GM12878 (cell line): ENCODE data around the gene UGGT2. TPM values are rescaled to one million over a fixed set of nuclear protein-coding genes. Genes with fewer than 3 reads are reported as not detected.

ENCODE experiments used
- ATAC-seq: fragments of 200-7000 bp; cut with Tn5 transposase; 3 replicates; pipeline ENCODE4 v1.9.1; 2020; ENCODE audit warnings: mild to moderate bottlenecking, moderate library complexity
- BruUV-seq: library from RNA; stranded (reverse); fragments of 400-500 nt; replicated peaks from 2 replicates; lab custom pipeline; 2021; lab: Mats Ljungman, UMichigan
- CTCF ChIA-PET: fragments of 300-600 bp; sonication (Branson Sonifier 250); formaldehyde crosslinking; extraction: SDS; loops from one replicate; lab custom pipeline; 2021; ENCODE audit warnings: inconsistent platforms; lab: Yijun Ruan, JAX
- POLR2A ChIA-PET: fragments of 350-600 bp; formaldehyde crosslinking; extraction: SDS; loops from one replicate; lab custom pipeline; 2021; ENCODE audit warnings: inconsistent platforms; lab: Charles Lee
- RAD21 ChIA-PET: fragments of 300-600 bp; sonication (Branson Sonifier 250); formaldehyde crosslinking; loops from one replicate; lab custom pipeline; 2023; ENCODE audit warnings: antibody characterized with exemption; ENCODE audit not compliant: unreplicated experiment; lab: Charles Lee
- SMC1A ChIA-PET: fragments of 300-600 bp; sonication (Branson Sonifier 250); formaldehyde crosslinking; loops from one replicate; lab custom pipeline; 2023; ENCODE audit not compliant: unreplicated experiment, uncharacterized antibody; lab: Charles Lee
- DNase-seq: peaks from one replicate; pipeline ENCODE4 v3.0.0-alpha.2; 2011; ENCODE audit warnings: low read depth, low spot score
- FAIRE-seq: peaks from 3 replicates; lab custom pipeline; 2011; peaks lifted over from hg19 to GRCh38; lab: Jason Lieb, UNC
- H2AFZ ChIP-seq: 2 replicates; pipeline ENCODE4 v1.6.0; 2011; ENCODE audit warnings: low read depth, low read length, control low read depth; ENCODE audit not compliant: control insufficient read depth
- H3K27ac ChIP-seq: 2 replicates; pipeline ENCODE4 v1.5.1; 2011; ENCODE audit warnings: control low read depth; ENCODE audit not compliant: control insufficient read depth, insufficient read depth
- H3K27me3 ChIP-seq, 2 experiments: replicated peaks in 1 of 2; 2 replicates each; pipeline versions ENCODE4 v1.6.0 to v1.6.1; 2011; ENCODE audit warnings: low read length in 1 of 2; ENCODE audit not compliant: control insufficient read depth in 2 of 2, insufficient read depth in 2 of 2
- H3K36me3 ChIP-seq, 2 experiments: 2 replicates each; pipeline ENCODE4 v1.5.1; 2011; ENCODE audit warnings: low read length in 1 of 2; ENCODE audit not compliant: control insufficient read depth in 2 of 2, insufficient read depth in 2 of 2
- H3K4me1 ChIP-seq: 2 replicates; pipeline ENCODE4 v1.6.1; 2011; ENCODE audit warnings: mild to moderate bottlenecking, low read length, moderate library complexity, mixed read lengths; ENCODE audit not compliant: control insufficient read depth, insufficient read depth
- H3K4me2 ChIP-seq: 2 replicates; pipeline ENCODE4 v1.6.0; 2011; ENCODE audit warnings: control low read depth; ENCODE audit not compliant: control insufficient read depth, insufficient read depth
- H3K4me3 ChIP-seq: fragments of 200-600 bp; sonication (generic); 2 replicates; pipeline ENCODE4 v1.5.1; 2016
- H3K79me2 ChIP-seq: 2 replicates; pipeline ENCODE4 v1.6.0; 2011; ENCODE audit warnings: low read length; ENCODE audit not compliant: control insufficient read depth, insufficient read depth
- H3K9ac ChIP-seq: 2 replicates; pipeline ENCODE4 v1.8.0; 2011; ENCODE audit warnings: low read length, control low read depth, mixed read lengths; ENCODE audit not compliant: control insufficient read depth, insufficient read depth
- H3K9me3 ChIP-seq: replicated peaks from 3 replicates; pipeline ENCODE4 v1.5.1; 2011; ENCODE audit warnings: mild to moderate bottlenecking, low read length; ENCODE audit not compliant: control insufficient read depth, insufficient read depth
- H4K20me1 ChIP-seq: 2 replicates; pipeline ENCODE4 v1.6.0; 2011; ENCODE audit not compliant: control insufficient read depth, insufficient read depth
- CBFB ChIP-seq: IDR thresholded peaks from 2 replicates; pipeline ENCODE4 v1.6.1; 2016; ENCODE audit warnings: antibody characterized with exemption, low read depth
- RUNX3 ChIP-seq: IDR thresholded peaks from 2 replicates; pipeline ENCODE4 v1.6.1; 2012; ENCODE audit warnings: low read length, inconsistent platforms
- SMC3 ChIP-seq: IDR thresholded peaks from 2 replicates; pipeline ENCODE4 v1.6.1; 2011; ENCODE audit warnings: low read length, improper control_type of control experiment, borderline replicate concordance
- USF2 ChIP-seq: IDR thresholded peaks from 2 replicates; pipeline ENCODE4 v1.6.1; 2011; ENCODE audit warnings: low read depth, low read length, improper control_type of control experiment, borderline replicate concordance
- YY1 ChIP-seq: IDR thresholded peaks from 2 replicates; pipeline ENCODE4 v1.6.1; 2011; ENCODE audit warnings: low read depth, mild to moderate bottlenecking, low read length
- ZBTB40 ChIP-seq: fragments of 450-650 bp; IDR thresholded peaks from 2 replicates; pipeline ENCODE4 v1.6.1; 2016; ENCODE audit warnings: mild to moderate bottlenecking, moderate library complexity, borderline replicate concordance
- WGBS: methylation state at CpG from one replicate; pipeline ENCODE4 v1.1.6; 2016; ENCODE audit warnings: low lambda C conversion rate; ENCODE audit not compliant: insufficient replicate concordance, insufficient coverage; ENCODE audit errors: missing lambda C conversion rate; 5-methylcytosine and 5-hydroxymethylcytosine counted together
- in situ Hi-C: fragments of 300-500 bp; cut with MboI; formaldehyde crosslinking; loops from 9 replicates; pipeline ENCODE4 v1.14.3; 2018; ENCODE audit warnings: mixed read lengths
- intact Hi-C: fragments of 100-400 bp; cut with micrococcal nuclease; formaldehyde crosslinking; loops from one replicate; pipeline ENCODE4 v1.14.2; 2022; ENCODE audit not compliant: unreplicated experiment
- polyA plus RNA-seq, 11 experiments: library from polyadenylated mRNA; depleted of rRNA in 4 of 11; unstranded in 6 of 11; stranded (reverse) in 5 of 11; fragments of >200 nt; fragmentation: Nextera tagmentation in 4 of 11; fragmentation: Illumina TruSeq in 1 of 11; extraction: Ambion mirVana in 4 of 11; extraction: Trizol in 1 of 11; gene quantifications; 1 replicate in 1 of 11; 2 replicates in 10 of 11; pipeline versions ENCODE4 v1.2.1 to v1.2.3, GENCODE V29; 2011 to 2016; ENCODE audit warnings: inconsistent platforms in 2 of 11, missing spikeins in 2 of 11, low read depth in 1 of 11
- total RNA-seq, 4 experiments: library from RNA; depleted of rRNA in 3 of 4; stranded (reverse); fragments of >200 nt in 3 of 4; fragmentation: Illumina TruSeq in 1 of 4; extraction: Trizol in 1 of 4; gene quantifications; 2 replicates each; pipeline versions ENCODE4 v1.2.1 to v1.2.3, GENCODE V29; 2013 to 2021

Gene UGGT2
- total and polyA plus RNA-seq, 10 of the 15 experiments (the other 5 are each of a cell fraction or from before 2014, with no cell fraction given): 4.9 to 29.0 (median 17.3) TPM

DNA sequence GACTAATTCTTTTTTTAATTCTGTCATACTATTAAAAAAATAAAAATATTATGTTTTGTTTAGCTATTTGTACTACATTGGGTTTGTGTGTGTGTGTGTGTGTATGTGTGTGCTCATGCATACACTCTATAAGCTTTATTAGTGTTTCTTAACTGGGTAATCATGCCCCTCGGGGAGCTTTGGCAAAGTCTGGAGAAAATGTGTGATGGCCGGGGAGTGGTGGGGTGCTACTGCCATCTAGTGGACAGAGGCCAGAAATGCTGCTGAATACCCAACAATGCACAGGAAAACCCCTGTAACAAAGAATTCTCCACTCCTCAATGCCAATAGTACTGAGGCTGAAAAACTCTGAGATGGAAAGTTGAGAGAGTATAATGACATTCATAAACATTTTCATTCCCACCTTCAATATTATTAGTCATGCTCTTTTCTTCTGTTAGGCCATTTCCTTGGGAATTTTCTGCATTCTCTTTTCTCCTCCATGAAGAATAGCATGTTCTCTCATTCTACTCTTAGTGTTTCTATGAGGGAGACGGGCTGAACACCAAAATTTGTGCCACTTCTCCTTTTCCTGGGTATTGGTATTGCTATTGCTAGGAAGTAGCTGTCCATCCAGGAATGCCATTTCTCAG, 219.0 kb downstream of the UGGT2 start (continued):
- TF ChIP-seq YY1 (peak; percentile 76), SMC3 (peak; percentile 95), USF2 (no peak)

DNA sequence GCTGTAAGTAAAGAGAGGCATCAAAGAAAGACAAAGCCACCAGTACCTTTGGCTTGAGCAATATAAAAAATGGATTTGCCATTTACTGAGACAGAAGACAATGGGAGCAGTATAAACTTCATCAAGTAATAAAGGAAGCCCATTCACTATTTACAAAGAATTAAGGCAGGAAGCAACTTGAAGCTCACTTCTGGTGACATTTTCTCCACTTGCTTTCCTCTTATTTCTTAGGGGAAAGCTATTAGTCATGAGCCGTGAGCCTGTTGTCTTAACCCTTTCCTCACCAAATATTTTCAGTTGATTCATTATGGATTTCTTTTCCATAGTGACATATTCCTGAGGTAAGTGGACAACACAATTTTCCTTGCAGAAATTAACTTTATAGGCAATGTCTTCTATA, 219.5 kb downstream of the UGGT2 start:
- no peak overlapping the region for H3K4me2 ChIP-seq
- ATAC-seq (no peak), DNase-seq (no peak), FAIRE-seq (peak; percentile 27)
- 85% methylated on average over 1 of the region's 1 CpG for WGBS
- intact Hi-C loops: loop anchor here (1.0 to 10.0 kb wide), 7 partner anchors 147 to 429 kb away; partner anchors contain the start of gene DNAJC3
- CTCF ChIA-PET: interaction anchor here (0.6 to 8.1 kb wide), 55 partner anchors 9 to 644 kb away, joined by 3 to 192 read pairs (median 4); no protein-coding TSS in a partner anchor
- RAD21 ChIA-PET: interaction anchor here (0.6 to 5.0 kb wide), 23 partner anchors 10 to 341 kb away, joined by 3 to 101 read pairs (median 4); no protein-coding TSS in a partner anchor
- H2AFZ ChIP-seq: no peak overlapping the region
- H3K9me3 ChIP-seq: no peaks in the 10 kb centered on the region
- no peak overlapping the region for H3K27ac ChIP-seq
- in situ Hi-C loops: loop anchor here (25.0 kb wide), 1 partner anchor 221 kb away; no protein-coding TSS in a partner anchor
- H4K20me1 ChIP-seq: no peaks in the 10 kb centered on the region
- TF ChIP-seq ZBTB40 (no peak), RUNX3 (no peak), CBFB (no peak), YY1 (no peak)
- H3K27me3 ChIP-seq: no peaks in the 10 kb centered on the region
- POLR2A ChIA-PET: interaction anchor here (0.5 to 1.1 kb wide), 2 partner anchors 209 to 270 kb away, joined by 4 to 5 read pairs; no protein-coding TSS in a partner anchor
- H3K4me3 ChIP-seq: no peak overlapping the region
- SMC1A ChIA-PET: interaction anchor here (0.6 to 6.3 kb wide), 23 partner anchors 9 to 340 kb away, joined by 3 to 139 read pairs (median 4); no protein-coding TSS in a partner anchor
- no peaks in the 10 kb centered on the region for H3K4me1 ChIP-seq
- BruUV-seq: no TSS peak
- H3K9ac ChIP-seq: no peak overlapping the region
- H3K79me2 ChIP-seq: no peaks in the 10 kb centered on the region
- no peaks in the 10 kb centered on the region for H3K36me3 ChIP-seq
